IMR-90 (cell line): ENCODE data around the gene PPM1H. TPM values are rescaled to one million over a fixed set of nuclear protein-coding genes. Genes with fewer than 3 reads are reported as not detected.

Experiments
- ATAC-seq: fragments of 200-7000 bp; cut with Tn5 transposase; 2 replicates; pipeline ENCODE4 v1.9.1; 2020; ENCODE audit warnings: low read depth, mild to moderate bottlenecking, moderate library complexity
- BruUV-seq: library from RNA; stranded (reverse); fragments of 400-500 nt; replicated peaks from 2 replicates; lab custom pipeline; 2021; lab: Mats Ljungman, UMichigan
- CTCF ChIA-PET: fragments of 300-600 bp; formaldehyde crosslinking; extraction: SDS; loops from one replicate; lab custom pipeline; 2021; ENCODE audit warnings: antibody characterized with exemption; lab: Yijun Ruan, JAX
- POLR2A ChIA-PET: fragments of 300-600 bp; sonication (Branson Sonifier 250); formaldehyde crosslinking; loops from one replicate; lab custom pipeline; 2022; ENCODE audit warnings: antibody characterized with exemption; ENCODE audit not compliant: unreplicated experiment; lab: Charles Lee
- DNase-seq: peaks from one replicate; pipeline ENCODE4 v3.0.0; 2013
- H2AFZ ChIP-seq: replicated peaks from 2 replicates; pipeline ENCODE3; 2013; ENCODE audit warnings: low read length, mild to moderate bottlenecking; ENCODE audit not compliant: poor library complexity
- H2AK5ac ChIP-seq: 2 replicates; pipeline ENCODE4 v1.6.1; 2013; ENCODE audit warnings: low read depth, low read length, inconsistent platforms
- H2AK9ac ChIP-seq: replicated peaks from 2 replicates; pipeline ENCODE3; 2013; ENCODE audit warnings: mild to moderate bottlenecking, low read depth, low read length, moderate library complexity; ENCODE audit not compliant: poor library complexity
- H2BK120ac ChIP-seq: 2 replicates; pipeline ENCODE4 v1.6.1; 2013; ENCODE audit warnings: low read depth, low read length, inconsistent platforms
- H2BK15ac ChIP-seq: 3 replicates; pipeline ENCODE4 v1.6.1; 2013; ENCODE audit warnings: low read depth, low read length, inconsistent platforms
- H2BK20ac ChIP-seq: 2 replicates; pipeline ENCODE4 v1.6.1; 2013; ENCODE audit warnings: low read depth, mild to moderate bottlenecking, inconsistent platforms, low read length, moderate library complexity
- H2BK5ac ChIP-seq: 2 replicates; pipeline ENCODE4 v1.6.1; 2013; ENCODE audit warnings: mild to moderate bottlenecking, low read depth, low read length, inconsistent platforms; ENCODE audit not compliant: poor library complexity, severe bottlenecking
- H3K14ac ChIP-seq: replicated peaks from 2 replicates; pipeline ENCODE4 v1.6.1; 2013; ENCODE audit warnings: low read depth, low read length, inconsistent platforms
- H3K18ac ChIP-seq: 2 replicates; pipeline ENCODE4 v1.6.1; 2013; ENCODE audit warnings: low read depth, low read length, control low read depth
- H3K23ac ChIP-seq: 2 replicates; pipeline ENCODE4 v1.6.1; 2013; ENCODE audit warnings: low read depth, low read length, inconsistent platforms
- H3K27ac ChIP-seq: 2 replicates; pipeline ENCODE4 v1.5.1; 2013; ENCODE audit warnings: mild to moderate bottlenecking, control low read depth, low read length; ENCODE audit not compliant: insufficient read depth
- H3K27me3 ChIP-seq: 2 replicates; pipeline ENCODE4 v1.6.1; 2013; ENCODE audit warnings: low read length; ENCODE audit not compliant: control insufficient read depth, insufficient read depth
- H3K36me3 ChIP-seq: 2 replicates; pipeline ENCODE4 v1.6.1; 2013; ENCODE audit warnings: low read length, mixed read lengths; ENCODE audit not compliant: control insufficient read depth, insufficient read depth
- H3K4ac ChIP-seq: 2 replicates; pipeline ENCODE4 v1.6.1; 2013; ENCODE audit warnings: low read depth, low read length, inconsistent platforms
- H3K4me1 ChIP-seq: 2 replicates; pipeline ENCODE4 v1.6.1; 2013; ENCODE audit warnings: low read length, mixed read lengths; ENCODE audit not compliant: control insufficient read depth, insufficient read depth
- H3K4me2 ChIP-seq: 2 replicates; pipeline ENCODE4 v1.6.1; 2013; ENCODE audit warnings: low read depth, mild to moderate bottlenecking, control low read depth, low read length, moderate library complexity
- H3K4me3 ChIP-seq: 2 replicates; pipeline ENCODE4 v1.5.1; 2013; ENCODE audit warnings: low read depth, mild to moderate bottlenecking, control low read depth, low read length, moderate library complexity; ENCODE audit not compliant: insufficient read depth
- H3K56ac ChIP-seq: 2 replicates; pipeline ENCODE4 v1.6.1; 2013; ENCODE audit warnings: low read length, inconsistent platforms; ENCODE audit not compliant: insufficient read depth; ENCODE audit errors: extremely low read depth
- H3K79me1 ChIP-seq, 2 experiments: 2 replicates each; pipeline ENCODE4 v1.6.1; 2013; ENCODE audit warnings: low read length in 2 of 2, inconsistent platforms in 1 of 2, low read depth in 1 of 2
- H3K9ac ChIP-seq: 2 replicates; pipeline ENCODE4 v1.6.1; 2013; ENCODE audit warnings: low read depth, low read length, control low read depth
- H3K9me1 ChIP-seq: 2 replicates; pipeline ENCODE4 v1.6.1; 2013; ENCODE audit warnings: low read length, inconsistent platforms; ENCODE audit not compliant: insufficient read depth
- H3K9me3 ChIP-seq: 2 replicates; pipeline ENCODE4 v1.6.1; 2013; ENCODE audit warnings: low read length; ENCODE audit not compliant: control insufficient read depth, insufficient read depth
- H4K20me1 ChIP-seq: 2 replicates; pipeline ENCODE4 v1.6.1; 2013; ENCODE audit warnings: low read length, inconsistent platforms; ENCODE audit not compliant: insufficient read depth
- H4K5ac ChIP-seq: 2 replicates; pipeline ENCODE4 v1.6.1; 2013; ENCODE audit warnings: mild to moderate bottlenecking, low read depth, low read length, control low read depth
- H4K8ac ChIP-seq, 2 experiments: 2 replicates each; pipeline ENCODE4 v1.6.1; 2013; ENCODE audit warnings: low read depth in 2 of 2, low read length in 2 of 2, control low read depth in 1 of 2, inconsistent platforms in 1 of 2
- H4K91ac ChIP-seq: 2 replicates; pipeline ENCODE4 v1.6.1; 2013; ENCODE audit warnings: low read depth, low read length, inconsistent platforms; ENCODE audit not compliant: insufficient read depth
- BHLHE40 ChIP-seq: fragments of 150-350 bp; IDR thresholded peaks from 2 replicates; pipeline ENCODE4 v1.6.1; 2016; ENCODE audit warnings: mild to moderate bottlenecking, low read depth, low read length
- CEBPB ChIP-seq: IDR thresholded peaks from 2 replicates; pipeline ENCODE4 v1.6.1; 2012; ENCODE audit warnings: low read depth, low read length, improper control_type of control experiment
- CHD1 ChIP-seq: IDR thresholded peaks from 2 replicates; pipeline ENCODE4 v1.6.1; 2012; ENCODE audit warnings: low read depth, low read length, improper control_type of control experiment
- CTCF ChIP-seq: conservative IDR thresholded peaks from 2 replicates; pipeline ENCODE4 v1.5.1; 2012; ENCODE audit warnings: mild to moderate bottlenecking, low read depth, low read length, improper control_type of control experiment
- ELK1 ChIP-seq: fragments of 150-350 bp; IDR thresholded peaks from 2 replicates; pipeline ENCODE4 v1.6.1; 2016; ENCODE audit warnings: low read depth, mild to moderate bottlenecking, low read length, moderate library complexity, borderline replicate concordance
- FOS ChIP-seq: fragments of 150-350 bp; IDR thresholded peaks from 2 replicates; pipeline ENCODE4 v1.6.1; 2016; ENCODE audit warnings: low read depth, low read length
- MAFK ChIP-seq: IDR thresholded peaks from 2 replicates; pipeline ENCODE4 v1.6.1; 2012; ENCODE audit warnings: low read depth, low read length, improper control_type of control experiment
- MAZ ChIP-seq: IDR thresholded peaks from 2 replicates; pipeline ENCODE4 v1.6.1; 2012; ENCODE audit warnings: low read depth, mild to moderate bottlenecking, low read length, improper control_type of control experiment, moderate library complexity, borderline replicate concordance
- MXI1 ChIP-seq: IDR thresholded peaks from 2 replicates; pipeline ENCODE4 v1.6.1; 2012; ENCODE audit warnings: low read depth, mild to moderate bottlenecking, low read length, moderate library complexity, borderline replicate concordance
- NFE2L2 ChIP-seq: fragments of 150-350 bp; IDR thresholded peaks from 2 replicates; pipeline ENCODE4 v1.6.1; 2016; ENCODE audit warnings: low read depth, mild to moderate bottlenecking, low read length
- POLR2A ChIP-seq: IDR thresholded peaks from 2 replicates; pipeline ENCODE4 v1.6.1; 2012; ENCODE audit warnings: mild to moderate bottlenecking, low read depth, low read length
- RAD21 ChIP-seq: IDR thresholded peaks from 2 replicates; pipeline ENCODE4 v1.6.1; 2012; ENCODE audit warnings: low read length, improper control_type of control experiment
- RCOR1 ChIP-seq: IDR thresholded peaks from 2 replicates; pipeline ENCODE4 v1.6.1; 2012; ENCODE audit warnings: mild to moderate bottlenecking, low read length, improper control_type of control experiment; ENCODE audit not compliant: insufficient replicate concordance
- RFX5 ChIP-seq: IDR thresholded peaks from 2 replicates; pipeline ENCODE4 v1.8.0; 2012; ENCODE audit warnings: low read depth, mild to moderate bottlenecking, low read length, moderate library complexity
- SMC3 ChIP-seq: fragments of 150-350 bp; IDR thresholded peaks from 2 replicates; pipeline ENCODE4 v1.6.1; 2016; ENCODE audit warnings: low read depth, mild to moderate bottlenecking, antibody characterized with exemption, low read length, moderate library complexity
- USF2 ChIP-seq: fragments of 150-350 bp; IDR thresholded peaks from 2 replicates; pipeline ENCODE4 v1.6.1; 2017; ENCODE audit warnings: mild to moderate bottlenecking, antibody characterized with exemption, low read length, low read depth
- WGBS, 2 experiments: methylation state at CpG; one replicate each; pipeline versions ENCODE4 v1.1.5 to v1.1.7; 2013; ENCODE audit warnings: missing lambda C conversion rate in 2 of 2; ENCODE audit not compliant: insufficient read length in 1 of 2; ENCODE audit errors: extremely low coverage in 2 of 2; 5-methylcytosine and 5-hydroxymethylcytosine counted together
- dilution Hi-C: fragments of 300-500 bp; cut with HindIII; formaldehyde crosslinking; loops from one replicate; pipeline ENCODE4 v1.14.3; 2018; ENCODE audit warnings: low sequenced_read_pairs; ENCODE audit not compliant: unreplicated experiment
- in situ Hi-C: fragments of 300-500 bp; cut with MboI; formaldehyde crosslinking; loops from 3 replicates; pipeline ENCODE4 v1.14.3; 2019; ENCODE audit warnings: low sequenced_read_pairs, inconsistent platforms, mixed read lengths
- intact Hi-C: fragments of 100-400 bp; cut with micrococcal nuclease; formaldehyde crosslinking; loops from 2 replicates; pipeline ENCODE4 v1.10.0; 2022
- polyA plus RNA-seq, 3 experiments: library from polyadenylated mRNA; depleted of rRNA; stranded (reverse); fragments of >200 nt; gene quantifications; 2 replicates each; pipeline ENCODE4 v1.2.3, GENCODE V29; 2012; ENCODE audit warnings: low replicate concordance in 1 of 3
- total RNA-seq: library from RNA; depleted of rRNA; stranded (reverse); fragments of >200 nt; gene quantifications from 2 replicates; pipeline ENCODE4 v1.2.3, GENCODE V29; 2012

Gene PPM1H
- total and polyA plus RNA-seq, 2 of the 4 experiments (the other 2 are of a cell fraction): 0.14 to 0.18 TPM

GRCh38 chr12:62787023-62787422, 147.9 kb downstream of the PPM1H start:
- peak overlapping the region; percentile 58 for H2AFZ ChIP-seq
- H3K23ac ChIP-seq: peak overlapping the region; percentile 71; the same call in 1 of the 2 replicates
- H2BK20ac ChIP-seq: peak overlapping the region; percentile 77; the same call in 1 of the 2 replicates
- H3K36me3 ChIP-seq: no peaks in the 10 kb centered on the region
- no peaks in the 10 kb centered on the region for H3K27me3 ChIP-seq
- H3K9me1 ChIP-seq: peaks cover 10% of the 10 kb centered on the region; the same call in 1 of the 2 replicates
- ChIA-PET CTCF (no interaction called here), POLR2A (no interaction called here)
- H3K9ac ChIP-seq: no peak overlapping the region
- DNase-seq (no peak), ATAC-seq (no peak)
- no peak overlapping the region for H2AK9ac ChIP-seq
- H3K4me3 ChIP-seq: no peak overlapping the region
- H3K4me2 ChIP-seq: no peak overlapping the region
- 100% methylated on average over 1 of the region's 6 CpGs; no CpG with 5 or more reads in 1 of the 2 experiments for WGBS, 2 experiments
- in situ Hi-C loops (no loop called here), intact Hi-C loops (no loop called here), dilution Hi-C loops (loop anchor here (25.0 kb wide), 1 partner anchor 200 kb away; no protein-coding TSS in a partner anchor)
- no peak overlapping the region for H4K5ac ChIP-seq
- peak overlapping the region; percentile 37; the same call in 1 of the 2 replicates for H3K14ac ChIP-seq
- H3K27ac ChIP-seq: no peak overlapping the region
- H2AK5ac ChIP-seq: peak overlapping the region; percentile 70
- no peak overlapping the region for H3K18ac ChIP-seq
- peak overlapping the region; percentile 29 for H4K91ac ChIP-seq
- no peaks in the 10 kb centered on the region for H3K9me3 ChIP-seq
- peak overlapping the region; percentile 56 for H3K4ac ChIP-seq
- H4K8ac ChIP-seq: peak overlapping the region; percentile 9 to 79; a peak in 1 of 4 replicates
- no peak overlapping the region for H2BK5ac ChIP-seq
- H3K4me1 ChIP-seq: peaks cover 7% of the 10 kb centered on the region
- TF ChIP-seq CEBPB: no peak
- TF ChIP-seq MAZ: no peak
- no peak for TF ChIP-seq MXI1
- TF ChIP-seq RAD21: no peak
- no peak for TF ChIP-seq CHD1
- TF ChIP-seq NFE2L2: no peak
- TF ChIP-seq POLR2A: no peak
- no peak for TF ChIP-seq CTCF
- no peak for TF ChIP-seq FOS
- no peak for TF ChIP-seq RFX5
- TF ChIP-seq ELK1: no peak
- no peak for TF ChIP-seq USF2
- TF ChIP-seq SMC3: no peak
- no peak for TF ChIP-seq RCOR1
- TF ChIP-seq BHLHE40: no peak
- no peak for TF ChIP-seq MAFK
- H3K79me1 ChIP-seq: no peaks in the 10 kb centered on the region
- no peaks in the 10 kb centered on the region for H4K20me1 ChIP-seq
- no TSS peak for BruUV-seq
- peak overlapping the region; percentile 59; the same call in 2 of the 3 replicates for H2BK15ac ChIP-seq
- peak overlapping the region; percentile 40; the same call in 1 of the 2 replicates for H2BK120ac ChIP-seq
- no peak overlapping the region for H3K56ac ChIP-seq
